Psoas muscle (tissue), 8 donors: ENCODE measurements around the gene TBC1D19. TPM values are rescaled to one million over a fixed set of nuclear protein-coding genes. Genes with fewer than 3 reads are reported as not detected.

Source experiments
- ATAC-seq, 4 donors: fragments of 200-7000 bp; cut with Tn5 transposase; one replicate each; pipeline ENCODE4 v1.9.1; 2020; ENCODE audit warnings: moderate library complexity in 3 of 4, mild to moderate bottlenecking in 2 of 4
- DNase-seq, 2 donors: peaks; one replicate each; pipeline ENCODE4 v3.0.0-alpha.2; 2020
- H3K27ac ChIP-seq: fragments of 200-600 bp; one replicate; pipeline ENCODE4 v1.8.0; 2022
- H3K27me3 ChIP-seq, 3 donors: fragments of 200-600 bp in 1 of 3; one replicate each; pipeline versions ENCODE4 v1.6.1 to v1.8.0; 2013 to 2022; ENCODE audit warnings: low read length in 2 of 3, mild to moderate bottlenecking in 2 of 3, moderate library complexity in 1 of 3; ENCODE audit not compliant: insufficient read depth in 3 of 3
- H3K36me3 ChIP-seq, 2 donors: fragments of 200-600 bp in 1 of 2; one replicate each; pipeline versions ENCODE4 v1.6.1 to v1.8.0; 2013 to 2022; ENCODE audit warnings: low read depth in 1 of 2, mild to moderate bottlenecking in 1 of 2, moderate library complexity in 1 of 2; ENCODE audit not compliant: insufficient read depth in 1 of 2
- H3K4me1 ChIP-seq: fragments of 200-600 bp; one replicate; pipeline ENCODE4 v1.8.0; 2022
- H3K4me3 ChIP-seq: fragments of 200-600 bp; one replicate; pipeline ENCODE4 v1.8.0; 2022; ENCODE audit warnings: mild to moderate bottlenecking
- H3K9me3 ChIP-seq: fragments of 200-600 bp; one replicate; pipeline ENCODE4 v1.8.0; 2022
- CTCF ChIP-seq: fragments of 200-600 bp; IDR thresholded peaks from one replicate; pipeline ENCODE4 v1.8.0; 2022; ENCODE audit warnings: antibody characterized with exemption
- WGBS, 3 donors: extraction: QIAGEN DNeasy Blood & Tissue Kit; methylation state at CpG; one replicate each; pipeline versions ENCODE4 v1.1.6 to v1.1.7; 2013; 5-methylcytosine and 5-hydroxymethylcytosine counted together
- intact Hi-C, 2 donors: fragments of 100-400 bp; cut with DNase I; formaldehyde crosslinking; loops; one replicate each; pipeline versions ENCODE4 v1.11.0 to v1.14.2; 2022
- polyA plus RNA-seq, 3 donors: library from polyadenylated mRNA; stranded (reverse); fragments of 200-250 nt; gene quantifications; one replicate each; pipeline ENCODE4 v1.2.3, GENCODE V29; 2013
- total RNA-seq, 4 donors: library from RNA; stranded (reverse); fragmentation: NEBNext Ultra II Directional in 2 of 4; extraction: Animal tissue kit (Norgen Biotek cat#: 25700) in 2 of 4; gene quantifications; one replicate each; pipeline versions ENCODE4 v1.2.1 to v1.2.4, GENCODE V29; 2021 to 2023
- donor health status: healthy with polysubstance abuse.
- donor health status: DM: no; HTN: no; CAD: no; lungs with moderate emphysema.
- donor health status: Bipolar disorder and iron deficiency.
- donor health status: healthy.
- donor health status: DM: yes; HTN: yes; CAD: no.
- donor health status: DM: no; HTN: no; CAD: no.
- donor health status: DM: no; HTN: no; CAD: no.
- donor health status: DM: yes; HTN: yes; CAD: no.

The TBC1D19 gene
- total and polyA plus RNA-seq, 7 donors, result 1.0 to 8.2 (median 4.8) TPM

- Histone ChIP-seq H3K4me1 (peaks cover 30% of the 10 kb centered on the region), H3K27me3 (no peaks in the 10 kb centered on the region), H3K4me3 (no peak overlapping the region), H3K27ac (no peak overlapping the region), H3K9me3 (no peaks in the 10 kb centered on the region), H3K36me3 (no peaks in the 10 kb centered on the region)
- DNase-seq (no peak), ATAC-seq (no peak)
- TF ChIP-seq CTCF, result no peak
- intact Hi-C loops, result loop anchor here in 1 of 2 donors (2.0 to 10.0 kb wide), 2 partner anchors 34 to 216 kb away; no protein-coding TSS in a partner anchor
Observed at GRCh38 chr4:26789208-26789607, 205.3 kb downstream of the TBC1D19 start.

- intact Hi-C loops, result loop anchor here (5.0 to 10.0 kb wide), 2 partner anchors 66 to 213 kb away; no protein-coding TSS in a partner anchor
- Histone ChIP-seq H3K9me3 (no peaks in the 10 kb centered on the region), H3K4me1 (peaks cover 30% of the 10 kb centered on the region), H3K4me3 (no peak overlapping the region), H3K36me3 (no peaks in the 10 kb centered on the region), H3K27me3 (no peaks in the 10 kb centered on the region), H3K27ac (peak overlapping the region; percentile 19)
- no peak for DNase-seq
- peak in 2 of 4 donors; percentile 40 to 49 for ATAC-seq
- no peak for TF ChIP-seq CTCF
- WGBS, 3 donors, result 31 to 42% (median 36%) methylated on average over 3 of the region's 3 CpGs
Observed at GRCh38 chr4:26791346-26791745, 207.5 kb downstream of the TBC1D19 start.

- Histone ChIP-seq H3K36me3 (no peaks in the 10 kb centered on the region), H3K27me3 (no peaks in the 10 kb centered on the region), H3K4me1 (peaks cover 23% of the 10 kb centered on the region), H3K9me3 (peaks cover 5% of the 10 kb centered on the region), H3K4me3 (no peak overlapping the region), H3K27ac (no peak overlapping the region)
- ATAC-seq, result no peak
- intact Hi-C loops, result loop anchor here (5.0 to 10.0 kb wide), 2 partner anchors 65 to 212 kb away; no protein-coding TSS in a partner anchor
- DNase-seq, result no peak
- no peak for TF ChIP-seq CTCF
Observed at GRCh38 chr4:26792639-26793038, 208.8 kb downstream of the TBC1D19 start.

- no peak overlapping the region for H3K27ac ChIP-seq
- H3K27me3 ChIP-seq, result no peaks in the 10 kb centered on the region
- no peaks in the 10 kb centered on the region for H3K36me3 ChIP-seq
- DNase-seq (no peak), ATAC-seq (no peak)
- H3K4me1 ChIP-seq, result peaks cover 12% of the 10 kb centered on the region
- H3K4me3 ChIP-seq, result no peak overlapping the region
- H3K9me3 ChIP-seq, result peaks cover 11% of the 10 kb centered on the region
- TF ChIP-seq CTCF, result no peak
- 83 to 93% (median 90%) methylated on average over 2 of the region's 2 CpGs for WGBS, 3 donors
- intact Hi-C loops, result loop anchor here (5.0 to 10.0 kb wide), 2 partner anchors 64 to 211 kb away; no protein-coding TSS in a partner anchor
Observed at GRCh38 chr4:26793735-26794134, 209.9 kb downstream of the TBC1D19 start.

- 90 to 94% (median 94%) methylated on average over 3 of the region's 3 CpGs for WGBS, 3 donors
- H3K27me3 ChIP-seq, result no peaks in the 10 kb centered on the region
- H3K27ac ChIP-seq, result no peak overlapping the region
- no peak for TF ChIP-seq CTCF
- peaks cover 4% of the 10 kb centered on the region for H3K4me1 ChIP-seq
- DNase-seq (no peak), ATAC-seq (no peak)
- peaks cover 11% of the 10 kb centered on the region for H3K9me3 ChIP-seq
- H3K4me3 ChIP-seq, result no peak overlapping the region
- intact Hi-C loops, result loop anchor here in 1 of 2 donors (10.0 kb wide), 1 partner anchor 209 kb away; no protein-coding TSS in a partner anchor
- H3K36me3 ChIP-seq, result no peaks in the 10 kb centered on the region
Observed at GRCh38 chr4:26796081-26796480, 212.2 kb downstream of the TBC1D19 start.
